Stimulated activated CD8-positive, alpha-beta memory T cell treated with anti-CD3 and anti-CD28 coated beads, Interleukin-7, amount 100 ng/mL, for 24 hours (primary cell): ENCODE results near the gene MRPL17.

ENCODE experiments used
- DNase-seq: peaks from one replicate; pipeline ENCODE4 v3.0.0-alpha.2; 2020; ENCODE audit warnings: low read depth

MRPL17 gene

DNA sequence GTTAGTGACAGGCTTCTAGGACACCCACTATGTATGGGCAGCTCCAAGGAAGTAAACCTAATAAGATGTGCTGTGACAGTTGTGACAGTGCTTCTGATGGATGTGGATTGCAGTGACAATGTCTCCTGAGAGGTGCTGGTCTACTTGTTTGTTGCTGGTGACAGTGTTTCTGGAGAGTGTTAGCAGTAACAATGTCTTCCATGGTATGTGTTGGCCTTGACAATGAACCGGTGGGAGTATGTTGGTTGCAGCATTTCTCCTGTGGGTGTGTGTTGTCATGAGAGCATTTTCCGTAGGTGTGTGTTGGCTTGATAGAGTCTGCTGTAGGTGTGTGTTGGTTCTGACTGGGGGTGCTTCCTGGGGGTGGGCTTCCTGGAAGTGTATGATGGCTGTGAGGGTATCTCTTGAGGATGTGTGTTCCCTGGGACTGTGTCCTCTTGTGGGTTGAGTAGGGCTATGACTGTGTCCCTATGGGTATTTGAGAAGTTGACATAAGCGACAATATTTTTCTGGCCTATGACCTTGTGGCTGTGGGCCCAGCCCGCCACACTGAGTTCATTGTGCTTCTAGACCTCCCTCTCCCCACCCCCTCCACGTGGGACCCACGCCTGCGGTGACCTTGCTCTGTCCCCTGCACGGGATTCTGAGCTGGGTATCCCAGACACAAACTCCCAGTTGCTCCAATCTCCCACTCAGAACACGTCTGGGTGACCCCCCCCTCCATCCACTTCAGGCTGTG lies 28.7 kb downstream of the MRPL17 start:
- DNase-seq, result no peak

DNA sequence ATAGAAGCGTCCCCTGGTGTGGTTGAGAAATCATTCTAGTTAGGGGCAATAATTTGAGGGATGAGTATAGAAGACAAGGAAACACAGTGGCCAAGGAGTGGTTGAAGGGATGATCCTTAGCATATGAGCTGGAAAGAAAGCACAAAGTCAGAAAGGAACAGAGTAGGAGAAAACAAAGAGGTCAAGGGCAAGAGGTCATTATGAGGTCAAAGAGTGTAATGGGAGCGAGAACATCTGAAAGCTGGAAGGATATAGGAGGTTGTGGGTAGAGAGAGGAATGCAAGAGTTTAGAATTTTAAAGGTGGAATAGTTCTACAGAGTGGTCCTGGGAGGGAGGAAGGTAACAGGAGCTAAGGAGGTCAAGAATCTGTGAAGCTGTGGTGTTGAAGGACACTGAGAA lies 29.5 kb downstream of the MRPL17 start:
- no peak for DNase-seq

DNA sequence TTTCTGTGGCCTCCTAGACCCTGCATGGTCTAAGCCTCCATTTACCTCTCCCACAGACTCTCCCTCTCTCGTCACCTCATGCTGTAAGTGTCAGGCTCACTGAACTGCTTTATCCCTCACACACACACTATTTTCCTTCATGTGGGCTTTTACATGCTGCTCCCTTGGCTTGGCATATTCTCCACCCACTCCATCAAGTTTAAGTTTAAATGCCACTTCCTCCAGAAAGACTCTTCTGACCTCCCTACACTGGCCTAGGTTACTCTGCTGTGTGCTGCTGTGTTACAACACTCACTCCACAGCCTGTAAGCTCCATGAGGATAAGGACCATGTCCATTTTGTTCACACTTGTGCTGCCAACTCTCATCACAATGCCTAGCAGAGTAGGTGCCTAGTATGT lies 30.0 kb downstream of the MRPL17 start:
- DNase-seq, result no peak

DNA sequence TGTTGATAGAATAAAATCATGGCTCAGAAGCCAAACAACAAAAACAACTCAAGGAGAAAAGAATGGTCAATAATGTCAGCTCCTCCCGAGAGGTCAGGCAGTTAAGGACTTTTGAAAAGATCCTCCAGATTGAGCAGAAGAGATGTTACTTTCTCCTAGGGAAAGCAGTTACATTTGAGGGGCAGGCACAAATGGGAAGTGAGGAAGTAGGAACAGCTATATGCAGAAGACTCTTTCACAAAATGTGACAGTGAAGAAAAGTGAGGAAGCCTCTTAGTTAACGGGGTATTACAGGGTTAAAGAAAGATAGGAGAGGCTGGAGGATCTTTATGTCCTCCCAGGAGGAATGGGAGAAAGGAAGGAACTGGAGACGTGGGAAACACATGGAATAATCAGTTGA lies 31.0 kb downstream of the MRPL17 start:
- DNase-seq, result no peak

DNA sequence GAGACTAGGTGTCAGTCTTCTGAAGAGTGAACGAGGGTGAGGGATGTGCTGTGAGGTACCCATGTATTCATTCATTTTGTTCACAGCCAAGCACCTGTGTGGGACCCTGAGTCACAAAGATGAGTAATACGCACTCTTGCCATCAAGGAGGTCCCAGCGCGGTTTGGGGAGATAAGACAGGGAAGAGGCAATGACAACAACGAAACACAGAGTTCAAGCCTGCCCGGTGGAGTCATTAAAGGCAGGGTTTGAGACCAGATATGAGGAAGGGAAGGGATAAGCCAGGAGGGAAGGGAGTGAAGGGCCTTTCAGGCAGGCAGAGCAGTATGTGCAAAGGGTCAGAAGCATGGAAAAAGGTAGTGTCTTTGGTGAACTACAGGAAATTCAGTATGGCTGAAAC lies 32.2 kb downstream of the MRPL17 start:
- no peak for DNase-seq

DNA sequence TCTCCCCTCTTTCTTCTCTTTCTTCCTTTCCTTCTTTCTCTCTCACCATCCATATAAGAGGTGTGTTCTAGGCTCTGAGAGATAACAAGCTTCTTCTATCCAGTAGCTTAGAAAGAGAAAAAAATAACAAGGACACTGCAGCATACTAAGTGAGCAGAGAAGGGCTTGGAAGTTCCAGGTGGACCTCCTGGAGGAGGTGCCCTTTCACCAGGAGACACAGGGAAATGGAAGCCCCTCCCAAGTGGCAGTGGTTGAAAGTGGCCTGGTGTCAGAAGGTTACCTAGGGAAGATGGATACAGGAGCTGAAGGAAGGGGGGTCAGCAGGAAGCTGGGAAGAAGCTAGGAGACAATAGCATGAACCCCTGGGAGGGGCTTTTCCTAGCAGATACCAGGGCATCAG lies 33.0 kb downstream of the MRPL17 start:
- DNase-seq, result no peak

DNA sequence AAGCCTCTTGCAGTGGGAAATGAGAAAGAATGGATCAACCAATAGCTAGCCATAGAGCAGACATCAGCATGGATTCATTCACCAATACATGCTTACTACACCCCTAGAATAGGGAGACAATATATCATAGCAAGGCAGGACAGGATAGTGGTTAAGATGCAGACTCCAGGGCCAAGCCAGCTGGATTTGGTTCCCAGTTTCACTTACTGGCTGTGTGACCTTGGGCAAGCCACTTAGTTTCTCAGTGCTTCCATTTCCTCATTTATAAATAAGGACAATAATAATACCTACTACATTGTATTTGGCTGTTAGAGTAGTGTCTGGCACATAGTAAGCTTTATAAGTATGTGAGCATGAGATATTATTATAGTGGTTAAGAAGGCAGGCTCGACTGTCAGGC lies 34.6 kb downstream of the MRPL17 start:
- no peak for DNase-seq

DNA sequence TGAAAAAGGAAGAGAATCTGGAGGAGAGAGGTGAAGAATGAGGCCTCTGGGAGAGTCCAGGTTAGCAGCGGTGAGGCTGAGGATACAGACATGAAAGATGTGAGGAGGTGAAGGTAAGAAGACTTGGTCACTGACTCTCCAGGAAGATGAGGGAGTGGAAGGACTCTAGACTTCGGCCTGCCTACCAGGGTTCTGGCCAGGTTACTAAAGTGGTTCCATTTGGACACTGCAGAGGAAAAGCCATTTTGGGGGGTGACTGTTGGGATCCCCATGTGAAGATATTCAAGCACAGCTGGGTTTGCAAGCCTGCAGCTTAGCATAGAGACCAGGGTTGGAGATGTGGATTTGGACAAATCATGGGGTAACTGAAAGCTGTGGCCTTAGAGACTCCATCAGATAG lies 35.3 kb downstream of the MRPL17 start:
- DNase-seq, result no peak

DNA sequence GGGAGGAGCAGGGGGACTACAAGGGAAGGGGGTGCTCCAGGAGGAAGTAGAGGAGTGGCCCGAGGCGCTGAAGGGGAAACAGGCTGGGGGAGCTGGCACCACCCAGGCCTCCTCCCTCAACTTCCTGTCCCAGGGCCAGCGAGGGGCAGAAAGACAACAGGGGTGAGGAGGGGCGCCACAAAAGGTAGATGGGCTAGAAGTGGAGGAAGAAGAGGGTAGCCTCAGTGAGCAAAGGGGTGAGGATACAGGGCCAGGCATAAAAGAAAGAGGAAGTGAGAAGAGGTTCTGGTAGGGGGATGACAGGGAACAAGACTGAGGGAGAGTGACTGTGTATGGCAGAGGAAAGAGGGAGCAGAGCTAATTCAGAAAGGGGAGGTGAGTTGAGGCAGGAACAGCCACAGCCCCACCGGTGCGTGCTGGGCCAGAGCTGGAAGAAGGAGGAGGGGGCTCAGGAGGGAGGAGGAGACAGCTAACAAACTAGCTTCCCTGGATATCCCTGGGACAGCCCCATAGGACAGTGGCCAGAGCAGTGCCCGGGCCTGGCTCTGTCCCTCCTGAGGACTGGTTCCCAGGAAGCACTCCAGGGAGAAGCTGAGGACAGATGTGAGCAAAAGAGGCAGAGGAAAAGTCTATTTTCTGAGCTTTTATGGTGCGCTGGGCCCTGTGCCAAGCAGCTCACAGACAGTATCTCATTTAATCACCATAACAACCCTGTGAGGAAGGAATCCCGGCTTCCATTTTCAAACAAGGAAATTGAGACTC lies 36.0 kb downstream of the MRPL17 start:
- no peak for DNase-seq

DNA sequence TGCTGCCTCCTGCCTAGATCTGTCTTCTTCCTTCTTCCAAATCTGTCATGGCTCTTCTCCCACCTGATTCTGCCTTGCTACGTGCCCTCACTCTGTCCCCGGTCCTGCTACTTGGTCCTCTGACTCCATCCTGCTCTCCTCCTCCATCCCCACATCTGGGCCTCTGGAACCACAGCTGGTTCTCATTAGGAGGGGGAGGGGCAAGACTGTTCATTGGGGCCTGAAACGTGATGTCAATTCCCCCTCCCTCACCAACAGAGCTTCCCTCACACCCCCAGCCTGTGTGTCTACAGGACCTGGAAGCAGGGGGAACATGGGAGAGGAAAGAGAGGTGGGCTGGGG lies 36.6 kb downstream of the MRPL17 start:
- no peak for DNase-seq

DNA sequence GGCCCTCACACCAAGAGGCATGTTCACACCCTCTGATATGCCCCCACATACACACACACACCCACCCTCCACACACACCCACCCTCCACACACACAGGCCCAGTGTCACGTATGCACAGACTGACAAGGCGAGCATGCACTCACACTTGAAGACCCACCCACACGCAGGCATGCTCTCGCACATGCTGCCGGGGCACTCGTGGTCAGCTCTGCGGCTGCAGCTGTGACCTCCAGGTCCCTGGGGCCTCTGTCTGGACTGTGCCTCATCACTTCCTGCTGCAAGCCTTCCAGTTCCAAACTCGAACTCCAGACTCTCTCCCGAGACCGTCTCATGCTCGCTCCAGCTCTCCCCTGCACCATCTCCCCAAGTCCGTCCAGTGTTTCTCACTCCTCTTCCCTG lies 37.1 kb downstream of the MRPL17 start:
- no peak for DNase-seq

DNA sequence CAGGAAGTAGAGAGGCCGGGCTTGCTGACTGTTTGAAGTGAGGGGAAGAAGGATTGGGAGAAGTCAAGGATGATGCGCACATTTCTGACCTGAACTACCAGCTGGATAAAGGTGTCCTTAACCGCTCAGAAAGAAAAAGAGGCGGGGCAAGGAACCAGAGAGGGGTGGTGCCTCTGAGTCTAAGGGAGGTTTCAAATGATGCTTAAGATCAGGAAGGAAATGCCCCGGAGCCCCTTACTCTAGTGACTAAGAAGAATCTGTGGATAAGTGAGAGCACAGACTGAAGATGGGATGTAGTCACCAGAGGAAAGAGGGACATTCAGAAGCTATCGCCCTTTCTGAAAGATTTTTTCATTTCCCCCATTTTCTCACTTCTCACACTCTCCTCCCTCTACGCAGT lies 40.2 kb downstream of the MRPL17 start:
- no peak for DNase-seq

DNA sequence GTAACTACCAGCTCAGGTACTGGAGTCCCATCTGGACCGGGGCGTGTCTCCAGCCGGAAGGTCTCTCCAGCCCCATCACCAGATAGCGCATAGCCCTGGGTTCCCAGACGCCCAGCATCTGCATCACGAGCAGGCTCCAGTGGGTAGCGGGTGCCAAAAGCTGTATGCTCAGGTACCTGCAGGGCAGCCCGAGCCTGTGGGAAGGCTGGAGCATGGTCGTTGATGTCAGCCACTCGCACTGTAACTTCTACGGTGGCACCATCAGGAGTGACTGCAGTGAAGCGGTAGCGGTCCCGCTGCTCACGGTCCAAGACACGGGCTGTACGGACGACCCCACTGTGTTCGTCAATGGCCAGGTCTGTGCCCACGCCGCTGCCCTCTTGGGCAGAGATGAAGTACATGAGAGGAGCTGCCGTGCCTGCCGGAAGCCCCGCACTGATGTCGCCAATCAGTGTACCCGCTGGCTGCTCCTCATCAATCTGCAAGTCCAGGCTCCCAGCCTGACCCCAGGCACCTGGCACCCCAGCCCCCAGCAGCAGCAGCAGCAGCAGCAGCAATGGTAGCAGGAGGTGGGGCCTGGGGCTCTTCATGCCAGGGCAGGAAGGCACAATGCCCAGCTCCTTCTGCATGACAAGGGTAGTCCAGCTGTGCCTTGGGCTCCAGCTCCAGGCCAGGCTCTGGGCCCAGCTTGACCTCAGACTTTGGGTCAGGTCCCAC lies 42.0 kb downstream of the MRPL17 start:
- DNase-seq, result no peak

DNA sequence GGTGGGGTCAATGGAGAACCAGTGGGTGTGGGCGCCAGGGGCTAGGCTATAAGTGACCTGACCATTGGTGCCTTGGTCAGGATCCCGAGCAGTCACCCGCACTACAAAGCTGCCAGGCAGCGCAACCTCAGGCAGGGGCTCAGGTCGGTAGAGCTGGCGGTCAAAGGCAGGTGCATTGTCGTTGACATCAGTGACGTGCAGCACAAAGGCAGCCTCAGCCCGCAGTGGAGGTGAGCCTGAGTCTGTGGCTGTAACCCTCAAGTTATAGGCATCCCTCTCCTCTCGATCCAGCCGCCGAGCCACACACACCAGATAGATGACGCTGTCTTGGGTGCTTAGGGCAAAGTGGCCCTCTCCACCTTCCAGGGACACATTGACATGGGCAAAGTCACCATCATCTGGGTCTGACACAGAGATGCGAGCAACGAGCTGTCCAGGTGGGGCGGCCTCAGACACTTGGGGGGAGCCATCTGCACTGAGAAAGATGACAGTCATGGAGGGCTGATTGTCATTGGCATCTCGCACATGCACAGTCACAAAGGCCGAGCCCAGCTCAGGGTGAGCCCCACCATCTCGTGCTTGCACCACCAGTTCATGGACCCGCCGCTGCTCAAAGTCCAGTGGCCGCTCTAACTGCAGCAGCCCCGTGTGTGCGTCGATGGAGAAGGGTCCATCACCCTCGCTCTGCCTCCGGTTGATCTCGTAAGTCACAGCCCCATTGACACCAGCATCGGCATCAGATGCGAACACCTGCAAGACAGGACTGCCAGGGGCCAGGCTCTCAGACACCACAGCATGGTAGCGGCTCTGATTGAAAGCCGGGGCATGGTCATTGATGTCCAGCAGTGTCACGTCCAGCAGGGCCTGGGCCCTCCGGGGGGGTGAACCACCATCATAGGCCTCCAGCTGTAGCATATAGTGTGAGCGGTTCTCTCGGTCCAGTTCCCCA lies 42.8 kb downstream of the MRPL17 start:
- DNase-seq, result no peak

DNA sequence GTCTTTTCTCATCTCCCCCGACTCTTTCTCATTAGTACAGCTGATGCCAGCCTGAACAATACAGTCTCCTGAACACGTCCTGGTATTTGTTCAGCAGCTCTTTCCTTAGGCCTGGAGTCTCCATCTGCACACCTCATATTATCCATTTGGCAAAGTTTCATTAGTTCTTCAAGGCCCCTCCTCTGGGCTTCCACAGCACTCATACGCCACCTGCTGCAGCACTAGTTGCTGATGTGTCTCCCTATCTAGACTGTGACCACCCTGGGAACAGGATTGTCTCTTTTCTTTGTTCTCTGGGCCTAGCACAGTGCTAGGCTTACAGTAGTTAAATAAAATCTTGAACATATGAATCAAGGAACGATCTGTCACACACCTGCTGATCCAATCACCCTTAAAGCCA lies 44.7 kb downstream of the MRPL17 start:
- no peak for DNase-seq

DNA sequence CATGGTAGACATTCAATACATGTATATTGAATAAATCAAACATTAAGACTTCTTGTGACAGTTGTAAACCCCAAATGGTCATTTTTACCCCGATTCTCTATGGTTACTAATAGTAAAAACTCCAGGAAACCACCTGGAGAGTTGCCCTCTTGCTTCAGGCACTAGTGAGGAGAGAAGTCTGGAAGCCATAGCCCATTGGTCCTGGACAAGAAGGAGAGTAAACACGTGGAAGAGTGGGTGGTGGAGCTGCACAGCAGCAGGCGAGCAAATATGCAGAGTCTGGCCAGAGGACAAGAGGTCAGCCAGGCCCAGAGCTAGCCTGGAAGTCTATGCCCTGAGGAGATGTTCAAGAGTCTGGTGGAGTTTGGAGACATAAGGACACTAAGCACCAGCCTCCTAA lies 45.3 kb downstream of the MRPL17 start:
- no peak for DNase-seq

DNA sequence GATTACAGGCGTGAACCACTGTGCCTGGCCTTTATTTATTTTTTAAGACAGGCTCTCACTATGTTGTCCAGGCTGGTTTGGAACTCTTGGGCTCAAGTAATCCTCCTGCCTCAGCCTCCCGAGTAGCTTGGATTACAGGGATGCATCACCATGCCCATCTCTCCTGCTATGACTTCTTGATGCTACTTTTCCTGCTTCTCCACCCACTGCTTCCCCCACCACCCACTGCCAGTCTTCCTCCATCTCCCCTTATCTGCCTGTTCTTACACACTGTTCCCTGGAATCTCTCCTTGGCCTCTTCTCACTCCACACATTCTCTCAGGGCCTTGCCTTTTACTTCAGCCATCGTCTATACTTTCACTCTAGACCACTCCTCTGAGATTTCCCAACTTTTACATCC lies 46.7 kb downstream of the MRPL17 start:
- no peak for DNase-seq

DNA sequence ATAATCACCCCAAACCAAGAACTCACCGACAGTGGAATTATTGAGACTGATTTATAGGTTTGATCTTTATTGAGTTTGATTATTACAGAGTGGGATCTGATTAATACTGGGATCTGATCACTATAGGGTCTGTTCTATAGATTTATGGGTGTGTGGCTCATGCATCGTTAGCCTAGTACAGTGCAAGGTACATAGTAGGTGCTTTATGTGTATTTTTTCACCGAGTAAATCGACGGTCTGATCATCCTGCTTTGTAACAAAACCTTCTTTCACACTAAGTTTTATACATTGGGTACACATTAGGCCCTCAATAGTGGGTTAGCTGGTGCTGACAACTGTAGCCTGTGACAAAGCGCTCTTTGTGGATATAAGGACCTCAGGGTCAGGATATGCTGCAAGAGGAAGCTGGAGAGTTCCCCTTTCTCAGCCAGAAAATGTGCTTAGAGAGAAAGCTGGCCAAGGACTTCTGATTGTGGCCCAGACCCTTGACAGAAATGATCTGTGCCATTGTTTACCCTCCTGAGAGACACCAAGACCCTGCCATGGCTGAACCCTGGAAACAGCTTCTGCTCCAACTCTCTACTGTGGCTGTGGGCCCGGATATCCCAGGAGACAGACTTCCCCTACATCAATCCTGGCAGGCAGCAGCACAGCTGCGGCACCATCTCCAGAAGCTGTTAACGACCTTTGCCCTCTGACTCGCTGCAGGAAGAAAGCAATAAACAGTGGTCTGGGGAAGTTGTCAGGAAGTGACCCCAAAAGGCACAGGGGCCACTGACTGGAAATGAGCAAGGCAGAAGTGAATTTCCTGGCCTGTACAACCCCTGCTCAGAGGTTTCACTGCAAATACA lies 47.8 kb downstream of the MRPL17 start:
- DNase-seq, result no peak

DNA sequence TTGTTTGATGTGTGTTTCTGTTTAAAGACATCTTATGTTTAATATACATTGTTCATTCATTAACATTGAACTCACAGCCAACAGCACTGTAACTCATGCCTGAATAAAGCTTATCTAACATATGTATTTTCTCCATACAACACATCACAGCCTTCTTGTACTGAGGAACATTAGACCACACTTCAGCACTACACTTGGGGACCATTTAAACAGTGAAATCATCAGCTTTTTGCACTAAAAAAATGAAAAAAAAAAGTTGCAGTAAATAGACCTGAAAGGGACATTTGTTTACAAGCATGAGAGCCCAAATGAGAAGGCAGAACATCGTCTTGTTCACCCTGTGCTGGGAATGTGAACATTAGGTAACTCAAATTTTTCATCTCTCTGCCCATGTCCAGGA lies 48.6 kb downstream of the MRPL17 start:
- DNase-seq, result no peak

DNA sequence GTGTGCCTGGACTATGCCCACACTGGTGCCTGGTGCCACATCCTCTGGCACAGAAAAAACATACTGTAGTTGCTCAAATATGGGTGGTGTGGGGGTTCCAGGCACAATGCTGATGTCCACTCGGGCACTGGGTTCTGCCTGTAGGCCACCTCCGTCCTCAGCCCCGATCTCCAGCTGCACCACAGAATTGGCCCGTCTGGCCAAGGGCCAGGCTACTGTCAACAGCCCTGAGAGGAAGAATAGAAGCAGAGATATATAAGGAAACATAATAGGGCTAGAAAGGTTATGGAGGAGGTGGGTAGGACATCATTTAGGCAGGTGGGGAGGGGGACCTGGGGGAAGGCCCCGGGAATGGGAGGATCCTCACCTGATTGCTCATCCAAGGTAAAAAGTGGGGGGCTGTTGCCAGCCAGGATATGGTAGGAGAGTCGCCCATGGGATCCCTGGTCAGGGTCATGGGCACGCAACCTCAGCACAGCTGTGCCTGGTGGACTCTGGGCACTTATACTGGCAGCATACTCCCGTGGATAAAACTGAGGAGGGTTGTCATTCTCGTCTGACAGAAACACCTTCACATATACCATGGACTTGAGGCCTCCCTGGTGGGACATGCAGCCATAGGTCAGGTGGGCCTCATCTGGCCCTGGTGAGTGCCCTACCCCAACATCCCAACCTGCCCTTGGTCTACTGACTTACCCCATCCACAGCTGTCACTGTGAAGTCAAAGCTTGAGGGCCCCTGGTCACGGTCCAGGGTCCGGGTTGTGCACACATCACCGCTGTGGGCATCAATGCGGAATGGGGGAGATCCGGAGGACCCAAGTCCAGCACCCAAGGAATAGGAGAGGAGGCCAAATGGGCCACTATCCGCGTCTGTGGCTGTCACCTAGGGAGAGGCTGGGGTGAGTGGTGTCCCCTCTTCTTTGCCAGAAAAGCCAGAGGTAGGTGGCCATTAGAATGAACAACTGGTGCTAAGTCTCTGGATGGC lies 49.4 kb downstream of the MRPL17 start:
- DNase-seq, result no peak
